HG02943 (cell line): ENCODE measurements around the gene SPINK4.
A peak's percentile ranks its signal among the peaks of the same experiment; 100 is the strongest.

Experiments used
- ATAC-seq: cut with Tn5 transposase; IDR thresholded peaks from one replicate; pipeline ENCODE4 v1.9.1; 2021; ENCODE audit warnings: mild to moderate bottlenecking, low read depth, moderate library complexity; ENCODE audit not compliant: unreplicated experiment

Gene SPINK4

DNA sequence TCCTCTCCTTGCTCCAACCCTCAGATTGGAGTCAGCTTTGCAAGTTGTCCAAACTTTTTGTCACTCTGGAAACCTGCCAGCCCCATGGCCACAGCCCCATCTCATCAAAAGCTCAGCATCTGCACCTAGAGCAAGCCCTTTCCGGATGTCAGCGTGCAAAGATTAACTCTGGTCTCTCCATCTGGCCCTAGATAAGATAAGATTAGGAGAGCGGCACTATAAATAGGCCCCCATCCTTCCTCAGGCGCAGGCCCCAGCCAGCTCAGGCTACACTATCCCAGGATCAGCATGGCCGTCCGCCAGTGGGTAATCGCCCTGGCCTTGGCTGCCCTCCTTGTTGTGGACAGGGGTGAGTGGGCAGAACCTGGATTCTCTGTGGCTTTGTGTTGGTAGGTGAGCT, at the start of gene SPINK4:
TSS of gene SPINK4 (plus strand) at position 247 of the 400 bp plus-strand sequence. CDS start at position 289, 42 bp downstream.
- ATAC-seq = no peak

DNA sequence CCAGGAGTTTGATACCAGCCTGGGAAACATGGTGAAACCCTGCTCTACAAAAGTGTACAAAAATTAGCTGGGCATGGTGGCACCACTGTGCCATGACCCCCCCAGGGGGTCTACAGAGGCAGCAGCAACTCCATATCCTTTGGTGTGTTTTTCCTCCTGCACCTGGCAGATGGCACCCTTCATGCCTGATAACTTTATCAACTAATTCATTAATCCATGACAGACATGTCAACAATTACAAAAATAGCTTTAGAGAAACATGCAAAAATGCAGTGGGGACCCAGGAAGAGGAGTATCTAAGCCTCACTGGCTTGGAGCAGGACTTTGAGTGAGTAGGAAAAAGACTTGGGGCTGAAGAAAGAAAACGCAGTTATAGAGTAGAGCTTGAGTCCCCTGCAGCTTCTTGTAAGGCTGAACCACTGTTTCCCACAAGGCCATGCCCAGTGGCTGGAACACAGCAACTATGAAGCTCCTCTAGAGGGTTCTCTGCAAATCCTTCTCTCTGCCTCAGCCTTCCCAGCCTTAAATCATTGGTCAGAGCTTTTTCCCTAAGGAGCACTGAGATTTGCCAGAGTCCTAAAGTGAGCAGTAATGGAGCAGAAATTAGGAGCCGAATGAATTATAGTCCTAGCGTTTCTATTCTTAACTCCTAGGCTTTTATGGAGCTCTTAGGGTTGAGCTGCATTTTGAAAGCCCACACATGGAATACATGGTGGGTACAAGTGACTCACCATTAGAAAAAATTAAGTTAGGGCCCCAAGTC, 47.3 kb upstream of the SPINK4 start:
- ATAC-seq = no peak

- no peak for ATAC-seq
Observed at GRCh38 chr9:33193818-33194217, 46.1 kb upstream of the SPINK4 start.

- ATAC-seq = no peak
Observed at GRCh38 chr9:33196736-33197135, 43.2 kb upstream of the SPINK4 start.

DNA sequence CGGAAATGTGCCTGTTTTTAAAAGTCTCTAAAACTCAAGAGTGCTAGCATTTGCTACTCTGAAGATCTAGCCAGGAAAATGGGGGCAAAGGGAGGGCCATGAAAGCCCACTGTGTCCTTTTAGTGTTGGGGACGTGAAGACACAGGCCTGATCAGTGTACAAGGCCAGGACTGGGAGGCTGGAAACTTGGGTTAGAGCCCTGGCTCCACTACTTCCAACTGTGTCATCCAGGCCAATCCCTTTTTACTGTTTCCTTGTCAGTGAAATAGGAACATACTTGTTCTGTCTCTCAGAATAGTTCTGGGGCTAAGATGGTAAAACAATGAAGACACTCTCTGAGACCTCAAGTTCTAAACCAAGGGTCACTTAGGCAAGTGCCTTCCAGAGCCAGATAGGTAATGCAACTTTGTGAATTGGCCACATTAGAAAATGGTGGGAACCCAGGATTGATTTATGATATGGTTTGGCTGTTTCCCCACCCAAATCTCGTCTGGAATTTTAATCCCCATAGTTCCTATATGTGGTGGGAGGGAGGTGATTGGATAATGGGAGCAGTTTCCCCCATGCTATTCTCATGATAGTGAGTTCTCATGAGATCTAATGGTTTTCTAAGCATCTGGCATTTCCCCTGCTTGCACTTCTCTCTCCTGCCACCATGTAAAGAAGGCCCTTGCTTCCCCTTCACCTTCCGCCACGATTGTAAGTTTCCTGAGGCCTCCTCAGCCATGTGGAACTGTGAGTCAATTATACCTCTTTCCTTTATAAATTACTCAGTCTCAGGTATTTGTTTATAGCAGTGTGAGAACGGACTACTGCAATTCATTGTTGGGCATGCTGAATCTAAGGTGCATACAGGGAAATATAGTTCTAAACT, 42.5 kb upstream of the SPINK4 start:
- ATAC-seq = no peak

- ATAC-seq = no peak
Observed at GRCh38 chr9:33198165-33198564, 41.8 kb upstream of the SPINK4 start.

GRCh38 chr9:33202018-33202417, 37.9 kb upstream of the SPINK4 start:
- ATAC-seq = peak; percentile 31

DNA sequence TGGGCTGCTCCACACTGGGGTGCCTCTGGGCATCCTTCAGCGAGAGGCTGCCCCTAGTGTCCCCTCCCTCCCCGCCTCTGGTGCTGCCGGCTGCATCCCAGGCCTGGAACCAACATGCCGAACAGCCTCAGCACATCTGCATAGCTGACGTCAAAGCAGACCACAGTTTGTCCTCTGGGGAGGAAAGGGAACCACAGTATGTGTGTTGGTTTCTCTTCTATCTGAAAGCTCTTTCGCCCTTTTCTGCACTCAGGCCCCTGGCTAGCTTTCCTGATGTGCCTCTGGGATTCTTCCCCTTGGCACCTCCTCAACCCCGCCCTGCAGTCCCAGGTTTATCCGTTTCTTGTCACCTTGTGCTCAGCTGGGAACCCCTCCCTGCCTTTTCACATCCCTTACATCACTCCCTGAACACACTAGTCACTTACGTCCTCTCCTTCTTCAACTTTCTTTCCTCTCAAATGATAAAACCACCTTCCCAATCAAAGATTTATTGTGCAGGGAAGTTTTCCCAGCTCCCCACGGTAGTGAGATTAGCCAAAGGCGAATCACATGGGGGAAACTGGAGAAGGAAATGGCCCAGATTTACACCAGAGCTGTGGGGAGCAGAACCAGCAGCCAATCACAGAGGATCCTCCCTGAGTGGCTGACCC, 37.3 kb upstream of the SPINK4 start:
- ATAC-seq = peak; percentile 100

DNA sequence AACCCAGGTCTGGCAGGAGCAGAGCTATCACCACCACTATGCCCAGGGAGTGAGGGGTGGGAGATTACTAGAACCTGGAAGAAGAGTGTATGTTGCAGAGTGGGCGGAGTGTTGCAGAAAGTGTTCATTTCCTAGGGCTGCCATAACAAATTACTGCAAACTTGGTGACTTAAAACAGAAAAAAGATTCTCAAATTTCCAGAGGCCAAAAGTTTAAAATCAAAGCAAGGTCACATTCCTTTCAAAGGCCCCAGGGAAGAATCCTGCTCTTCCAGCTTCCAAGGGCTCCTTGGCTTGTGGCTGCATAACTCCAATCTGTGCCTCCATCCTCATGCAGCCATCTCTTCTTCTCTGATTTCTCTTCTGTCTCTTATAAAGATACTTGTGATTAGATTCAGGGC, 30.6 kb upstream of the SPINK4 start:
- ATAC-seq = no peak

DNA sequence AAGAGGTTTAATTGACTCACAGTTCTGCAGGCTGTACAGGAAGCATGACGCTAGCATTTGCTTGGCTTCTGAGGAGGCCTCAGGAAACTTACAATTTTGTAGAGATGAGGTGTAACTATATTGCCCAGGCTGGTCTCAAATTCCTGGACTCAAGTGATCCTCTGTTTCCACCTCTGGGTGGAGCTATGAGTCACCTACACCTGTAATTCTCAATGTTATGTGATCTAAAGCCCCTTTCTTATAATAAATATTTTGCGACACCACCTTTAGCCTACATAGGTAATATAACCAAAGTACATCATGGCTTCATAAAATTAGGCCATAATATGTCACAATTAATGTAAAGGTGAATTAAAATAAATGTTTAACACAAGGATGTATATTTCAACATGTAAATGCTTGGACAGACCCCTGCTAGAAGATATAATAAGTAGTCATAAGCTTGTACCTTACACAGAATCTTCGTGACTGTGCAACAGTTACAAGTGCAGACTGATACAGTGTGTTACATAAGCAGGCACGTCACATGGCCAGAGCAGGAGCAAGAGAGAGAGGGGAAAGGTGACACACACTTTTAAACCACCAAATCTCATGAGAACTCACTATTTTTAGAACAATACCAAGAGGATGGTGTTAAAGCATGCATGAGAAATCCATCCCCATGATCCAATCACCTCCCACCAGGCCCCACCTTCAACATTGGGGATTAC, 29.8 kb upstream of the SPINK4 start:
- ATAC-seq = no peak

- no peak for ATAC-seq
Observed at GRCh38 chr9:33211695-33212393, 28.1 kb upstream of the SPINK4 start.

DNA sequence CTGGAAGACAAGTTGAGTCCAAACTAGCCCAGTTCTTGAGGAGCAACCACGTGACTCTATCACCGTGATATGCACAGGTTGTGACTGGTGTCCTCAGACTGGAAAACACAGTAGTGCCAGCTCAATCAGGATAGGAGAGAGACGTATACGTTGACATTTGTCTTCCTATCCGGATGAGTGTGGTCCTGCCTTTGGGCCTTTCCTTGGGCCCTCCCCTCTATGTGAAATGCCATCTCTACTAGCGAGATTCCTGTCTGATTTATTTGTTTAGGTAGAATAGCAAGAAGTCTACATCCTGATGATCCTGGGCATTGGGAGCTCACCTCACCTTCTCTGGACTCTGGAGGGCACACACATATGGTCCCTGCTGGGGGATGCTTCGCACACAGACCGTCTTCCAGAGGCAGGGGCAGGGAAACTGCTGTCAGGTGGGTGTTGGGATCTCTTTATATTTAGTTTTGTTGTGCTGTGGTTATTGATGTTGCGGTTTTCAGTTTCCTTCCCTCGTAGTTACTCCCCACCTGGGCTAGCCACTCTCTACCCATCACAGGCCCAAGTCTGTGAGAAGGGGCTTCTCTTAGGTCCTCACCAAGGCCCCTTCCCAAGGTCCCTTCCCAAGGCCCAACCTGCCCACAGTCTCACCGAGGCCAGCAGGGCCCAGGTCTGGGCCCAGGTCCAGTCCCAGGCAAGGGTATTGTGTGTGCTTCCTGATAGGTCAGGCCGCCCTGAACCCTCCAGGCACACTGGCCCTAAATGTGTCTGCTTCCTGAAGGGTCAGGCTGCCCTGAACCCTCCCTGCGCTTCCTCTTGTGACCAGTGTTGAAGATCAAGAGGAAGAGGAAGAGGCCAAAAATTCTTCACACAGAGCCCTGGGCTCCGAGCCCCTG, 19.0 kb upstream of the SPINK4 start:
- ATAC-seq = no peak

DNA sequence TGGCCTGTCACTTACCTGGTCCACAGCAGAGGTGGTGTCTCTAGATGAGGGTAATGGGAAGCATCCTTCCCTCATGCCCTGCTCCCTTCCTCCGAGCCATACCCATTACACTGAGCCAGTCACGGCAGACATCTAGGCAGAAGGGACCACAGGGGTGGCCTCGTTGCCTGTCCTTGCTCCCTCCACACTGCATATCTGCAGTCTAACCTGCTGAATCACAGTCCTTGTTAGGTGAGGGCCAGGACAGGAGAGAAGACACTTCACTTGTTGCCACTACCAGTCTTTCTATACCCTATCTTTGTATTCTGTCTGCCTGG, 18.4 kb upstream of the SPINK4 start:
- ATAC-seq = no peak

GRCh38 chr9:33222031-33222430, 17.9 kb upstream of the SPINK4 start:
- ATAC-seq = no peak

- no peak for ATAC-seq
Observed at GRCh38 chr9:33223696-33224095, 16.3 kb upstream of the SPINK4 start.

DNA sequence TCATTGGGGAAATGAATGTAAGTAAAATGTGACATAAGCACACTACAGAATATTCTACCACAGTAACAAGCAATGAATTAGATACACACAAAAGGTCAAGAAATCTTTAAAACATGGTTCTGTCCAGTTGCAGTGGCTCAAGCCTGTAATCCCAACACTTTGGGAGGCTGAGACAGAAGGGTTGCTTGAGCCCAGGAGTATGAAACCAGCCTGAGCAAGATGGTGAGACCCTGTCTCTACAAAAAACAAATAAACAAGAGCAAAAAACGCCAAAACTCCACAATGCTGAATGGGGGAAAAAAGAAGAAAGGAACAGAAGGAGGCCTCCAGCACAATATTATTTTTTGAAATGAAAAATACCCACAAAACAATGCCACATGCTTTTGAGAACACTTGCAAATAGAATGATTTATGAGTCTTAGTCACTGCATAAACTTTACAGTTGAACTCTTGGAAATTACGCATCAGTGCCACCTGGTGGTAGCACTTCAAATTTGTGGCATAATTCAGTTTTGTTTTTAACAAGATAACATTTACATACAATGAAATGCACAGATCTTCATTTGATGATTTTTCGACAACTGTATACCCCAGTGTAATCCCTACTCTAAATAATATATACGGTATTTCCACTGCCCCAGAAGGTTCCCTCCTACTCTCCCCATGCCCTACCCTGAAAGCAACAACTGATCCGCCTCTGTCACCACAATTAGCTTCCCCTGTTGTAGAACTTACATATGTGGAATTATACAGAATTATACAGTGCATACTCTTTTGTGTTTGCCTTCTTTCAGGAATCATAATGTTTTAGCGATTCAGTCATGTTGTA, 14.4 kb upstream of the SPINK4 start:
- ATAC-seq = no peak

- ATAC-seq = no peak
Observed at GRCh38 chr9:33227008-33227398, 13.0 kb upstream of the SPINK4 start.

DNA sequence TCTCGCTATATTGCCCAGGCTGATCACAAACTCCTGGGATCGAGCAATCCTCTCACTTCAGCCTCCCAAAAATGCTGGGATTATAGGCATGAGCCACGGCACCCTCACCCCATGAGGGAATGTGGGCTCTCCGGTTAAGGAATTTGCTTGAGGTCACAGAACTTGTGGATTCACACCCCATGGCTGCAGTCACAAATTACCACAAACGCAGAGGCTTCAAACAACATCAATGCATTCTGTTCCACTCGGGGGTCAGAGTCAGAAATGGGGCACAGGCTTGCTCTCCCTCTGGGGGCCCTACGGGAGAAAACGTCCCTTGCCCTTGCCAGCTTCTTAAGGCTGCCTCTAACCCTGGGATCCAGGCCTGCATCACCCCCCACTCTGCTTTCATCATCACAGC, 12.2 kb upstream of the SPINK4 start:
- no peak for ATAC-seq
